LNCaP clone FGC (cell line): ENCODE measurements around the gene RNF224.

Experiments
- DNase-seq: peaks from one replicate; pipeline ENCODE4 v3.0.0-alpha.2; 2011; ENCODE audit warnings: low read depth
- H3K4me3 ChIP-seq: 2 replicates; pipeline ENCODE4 v1.5.1; 2011; ENCODE audit warnings: mild to moderate bottlenecking, low read depth, low read length, control low read depth
- CTCF ChIP-seq: IDR thresholded peaks from 2 replicates; pipeline ENCODE4 v1.5.1; 2012; ENCODE audit warnings: mild to moderate bottlenecking; ENCODE audit not compliant: control insufficient read depth, insufficient read depth; ENCODE audit errors: extremely low read depth

The RNF224 gene

GRCh38 chr9:137247916-137248175 is 20.5 kb downstream of the RNF224 start:
- DNase-seq, result no peak
- no peak overlapping the region for H3K4me3 ChIP-seq
- TF ChIP-seq CTCF, result no peak

- DNase-seq, result no peak
- TF ChIP-seq CTCF, result no peak
- no peak overlapping the region for H3K4me3 ChIP-seq
These were observed 23.3 kb downstream of the RNF224 start for GRCh38 chr9:137250329-137251193.

- TF ChIP-seq CTCF, result no peak
These were observed 23.8 kb downstream of the RNF224 start, which contains the start of gene STPG3 for GRCh38 chr9:137251194-137251461. Gene STPG3 (plus strand): TSS chr9:137251286. CDS start chr9:137251287, 1 bp downstream.

GRCh38 chr9:137251490-137252268 is 24.4 kb downstream of the RNF224 start:
- DNase-seq, result no peak

More at GRCh38 chr9:137251194-137251461, 23.8 kb downstream of the RNF224 start, which contains the start of gene STPG3:
- no peak within 1 kb of the TSS for H3K4me3 ChIP-seq
- no peak for DNase-seq

GRCh38 chr9:137252555-137253506 is 25.5 kb downstream of the RNF224 start:
- no peak for DNase-seq
- no peak overlapping the region for H3K4me3 ChIP-seq
- TF ChIP-seq CTCF, result no peak

More at GRCh38 chr9:137251490-137252268, 24.4 kb downstream of the RNF224 start:
- no peak for TF ChIP-seq CTCF
- H3K4me3 ChIP-seq, result no peak overlapping the region

GRCh38 chr9:137253717-137254623 is 26.7 kb downstream of the RNF224 start:
- TF ChIP-seq CTCF, result no peak
- peak overlapping the region; percentile 98 for H3K4me3 ChIP-seq
- no peak for DNase-seq
